ENCODE measurements around the gene EHD3. TPM values are rescaled to one million over a fixed set of nuclear protein-coding genes. Genes with fewer than 3 reads are reported as not detected.

The EHD3 gene
- total and polyA plus RNA-seq, 2 of the 4 experiments (the other 2 are of a cell fraction): 29.1 to 39.8 TPM

- no peak overlapping the region for H3K27ac ChIP-seq (ENCODE audit: insufficient read depth, low read length)
- H2BK5ac ChIP-seq (ENCODE audit: low read depth, low read length, poor library complexity, severe bottlenecking): no peak overlapping the region
- peaks cover 7% of the 10 kb centered on the region; the same call in 1 of the 2 replicates for H3K4me1 ChIP-seq (ENCODE audit: control insufficient read depth, insufficient read depth, low read length)
- H3K9ac ChIP-seq (ENCODE audit: low read depth, low read length): no peak overlapping the region
- H3K23ac ChIP-seq (ENCODE audit: low read depth, low read length): no peak overlapping the region
- H4K5ac ChIP-seq (ENCODE audit: low read depth, low read length): no peak overlapping the region
- no peak overlapping the region for H4K8ac ChIP-seq (ENCODE audit: low read depth in 2 of 2, low read length in 2 of 2)
- H2BK20ac ChIP-seq (ENCODE audit: low read depth, low read length): no peak overlapping the region
- no peak overlapping the region for H3K4me3 ChIP-seq (ENCODE audit: insufficient read depth, low read depth, low read length)
- H3K79me1 ChIP-seq (ENCODE audit: low read depth in 1 of 2, low read length in 2 of 2): peaks cover 12 to 45% of the 10 kb centered on the region in 2 experiments
- H2BK120ac ChIP-seq (ENCODE audit: low read depth, low read length): no peak overlapping the region
- WGBS, 2 experiments (ENCODE audit: extremely low coverage in 2 of 2, insufficient read length in 1 of 2): 75% methylated on average over 5 of the region's 22 CpGs; no CpG with 5 or more reads in 1 of the 2 experiments
- H3K56ac ChIP-seq (ENCODE audit: extremely low read depth, insufficient read depth, low read length): no peak overlapping the region
- BruUV-seq (replicated peaks): no TSS peak
- ChIA-PET CTCF (no interaction called here), POLR2A (ENCODE audit: unreplicated experiment) (no interaction called here)
- peaks cover 7% of the 10 kb centered on the region for H3K36me3 ChIP-seq (ENCODE audit: control insufficient read depth, insufficient read depth, low read length)
- DNase-seq (peak; percentile 42), ATAC-seq (ENCODE audit: low read depth) (no peak)
- H3K4ac ChIP-seq (ENCODE audit: low read depth, low read length): no peak overlapping the region
- H2AFZ ChIP-seq (replicated peaks; ENCODE audit: low read length, poor library complexity): peak overlapping the region; percentile 45
- TF ChIP-seq MXI1 (IDR thresholded peaks at IDR 0.05; ENCODE audit: borderline replicate concordance, low read depth, low read length) (no peak), FOS (IDR thresholded peaks at IDR 0.05; ENCODE audit: low read depth, low read length) (no peak), SMC3 (IDR thresholded peaks at IDR 0.05; ENCODE audit: low read depth, low read length) (no peak), NFE2L2 (IDR thresholded peaks at IDR 0.05; ENCODE audit: low read depth, low read length) (no peak), MAFK (IDR thresholded peaks at IDR 0.05; ENCODE audit: low read depth, low read length) (no peak), BHLHE40 (IDR thresholded peaks at IDR 0.05; ENCODE audit: low read depth, low read length) (no peak), ELK1 (IDR thresholded peaks at IDR 0.05; ENCODE audit: borderline replicate concordance, low read depth, low read length) (no peak), POLR2A (IDR thresholded peaks at IDR 0.05; ENCODE audit: low read depth, low read length) (no peak), RFX5 (IDR thresholded peaks at IDR 0.05; ENCODE audit: low read depth, low read length) (no peak), RAD21 (IDR thresholded peaks at IDR 0.05; ENCODE audit: low read length) (no peak), USF2 (IDR thresholded peaks at IDR 0.05; ENCODE audit: low read depth, low read length) (no peak)
- H4K91ac ChIP-seq (ENCODE audit: insufficient read depth, low read depth, low read length): no peak overlapping the region
- intact Hi-C loops (cut with micrococcal nuclease): no loop called here
- dilution Hi-C loops (cut with HindIII; ENCODE audit: low sequenced_read_pairs, unreplicated experiment): no loop called here
- no peak overlapping the region for H3K4me2 ChIP-seq (ENCODE audit: low read depth, low read length)
- no peaks in the 10 kb centered on the region for H3K9me3 ChIP-seq (ENCODE audit: control insufficient read depth, insufficient read depth, low read length)
- no peak overlapping the region for H3K14ac ChIP-seq (replicated peaks; ENCODE audit: low read depth, low read length)
- no peak overlapping the region for H2BK15ac ChIP-seq (ENCODE audit: low read depth, low read length)
- H3K18ac ChIP-seq (ENCODE audit: low read depth, low read length): no peak overlapping the region
- in situ Hi-C loops (cut with MboI; ENCODE audit: low sequenced_read_pairs): no loop called here
- peaks cover 19% of the 10 kb centered on the region for H4K20me1 ChIP-seq (ENCODE audit: insufficient read depth, low read length)
- H2AK9ac ChIP-seq (replicated peaks; ENCODE audit: low read depth, low read length, poor library complexity): no peak overlapping the region
- H3K27me3 ChIP-seq (ENCODE audit: control insufficient read depth, insufficient read depth, low read length): no peaks in the 10 kb centered on the region
- H2AK5ac ChIP-seq (ENCODE audit: low read depth, low read length): no peak overlapping the region
- peaks cover 20% of the 10 kb centered on the region; the same call in 1 of the 2 replicates for H3K9me1 ChIP-seq (ENCODE audit: insufficient read depth, low read length)
Measured at GRCh38 chr2:31239593-31240177, 5.7 kb downstream of the EHD3 start.
